Measurements from ENCODE around the gene HCN2.
A peak's percentile ranks its signal among the peaks of the same experiment; 100 is the strongest.
"Not testable (repeated sequence)": the region's sequence is repeated elsewhere in the genome, so short reads cannot be mapped to it uniquely, and the experiment has no call there.

The HCN2 gene

GRCh38 chr19:622666-623065 is 33.0 kb downstream of the HCN2 start:
- 97% methylated on average over 35 of the region's 37 CpGs for WGBS (ENCODE audit: insufficient coverage)
- Histone ChIP-seq H3K9me3 (ENCODE audit: control extremely low read depth in 1 of 5, control insufficient read depth in 4 of 5, insufficient read depth in 2 of 5, low read depth in 1 of 5, low read length in 4 of 5) (no peaks in the 10 kb centered on the region), H3K36me3 (ENCODE audit: control insufficient read depth in 4 of 4, insufficient read depth in 4 of 4, low read length in 3 of 4) (peaks cover 3 to 70% (median 39%) of the 10 kb centered on the region in 4 experiments), H3K4me3 (ENCODE audit: control insufficient read depth in 1 of 7, extremely low read depth in 1 of 7, insufficient read depth in 4 of 7, low read depth in 2 of 7, low read length in 6 of 7) (no peak overlapping the region), H3K27me3 (replicated peaks in 2 of 5; ENCODE audit: control insufficient read depth in 4 of 5, insufficient read depth in 5 of 5, low read length in 4 of 5) (no peaks in the 10 kb centered on the region), H3K27ac (ENCODE audit: insufficient read depth in 1 of 2, low read depth in 1 of 2, low read length in 2 of 2, poor library complexity in 1 of 2, severe bottlenecking in 2 of 2) (no peak overlapping the region), H3K4me1 (ENCODE audit: control extremely low read depth in 1 of 4, control insufficient read depth in 4 of 4, insufficient read depth in 4 of 4, low read length in 3 of 4) (no peaks in the 10 kb centered on the region)
- no peak for DNase-seq
- ChIA-PET CTCF (interaction anchor here (1.1 kb wide), 1 partner anchor 9 kb away, joined by 3 read pairs; no protein-coding TSS in a partner anchor), POLR2A (no interaction called here)

GRCh38 chr19:623175-623916 is 33.7 kb downstream of the HCN2 start:
- Histone ChIP-seq H3K36me3 (ENCODE audit: control insufficient read depth in 4 of 4, insufficient read depth in 4 of 4, low read length in 3 of 4) (peaks cover 6 to 70% (median 39%) of the 10 kb centered on the region in 4 experiments), H3K27ac (ENCODE audit: insufficient read depth in 1 of 2, low read depth in 1 of 2, low read length in 2 of 2, poor library complexity in 1 of 2, severe bottlenecking in 2 of 2) (no peak overlapping the region), H3K4me3 (ENCODE audit: control insufficient read depth in 1 of 7, extremely low read depth in 1 of 7, insufficient read depth in 4 of 7, low read depth in 2 of 7, low read length in 6 of 7) (no peak overlapping the region), H3K4me1 (ENCODE audit: control extremely low read depth in 1 of 4, control insufficient read depth in 4 of 4, insufficient read depth in 4 of 4, low read length in 3 of 4) (no peaks in the 10 kb centered on the region), H3K27me3 (replicated peaks in 2 of 5; ENCODE audit: control insufficient read depth in 4 of 5, insufficient read depth in 5 of 5, low read length in 4 of 5) (no peaks in the 10 kb centered on the region), H3K9me3 (ENCODE audit: control extremely low read depth in 1 of 5, control insufficient read depth in 4 of 5, insufficient read depth in 2 of 5, low read depth in 1 of 5, low read length in 4 of 5) (no peaks in the 10 kb centered on the region)
- 96% methylated on average over 44 of the region's 44 CpGs for WGBS (ENCODE audit: insufficient coverage)
- POLR2A ChIA-PET: no interaction called here
- no peak for DNase-seq
- CTCF ChIA-PET: no interaction called here

- CTCF ChIA-PET: interaction anchor here (1.2 kb wide), 1 partner anchor 17 kb away, joined by 3 read pairs; no protein-coding TSS in a partner anchor
These were observed 34.3 kb downstream of the HCN2 start for GRCh38 chr19:623974-624373.

GRCh38 chr19:624433-625109 is 34.9 kb downstream of the HCN2 start:
- 97% methylated on average over 18 of the region's 24 CpGs for WGBS (ENCODE audit: insufficient coverage)
- no peak for DNase-seq
- H3K4me1 ChIP-seq (ENCODE audit: control extremely low read depth in 1 of 4, control insufficient read depth in 4 of 4, insufficient read depth in 4 of 4, low read length in 3 of 4): no peaks in the 10 kb centered on the region
- no peaks in the 10 kb centered on the region for H3K9me3 ChIP-seq (ENCODE audit: control extremely low read depth in 1 of 5, control insufficient read depth in 4 of 5, insufficient read depth in 2 of 5, low read depth in 1 of 5, low read length in 4 of 5)
- peaks cover 6 to 70% (median 33%) of the 10 kb centered on the region in 4 experiments for H3K36me3 ChIP-seq (ENCODE audit: control insufficient read depth in 4 of 4, insufficient read depth in 4 of 4, low read length in 3 of 4)
- H3K27ac ChIP-seq (ENCODE audit: insufficient read depth in 1 of 2, low read depth in 1 of 2, low read length in 2 of 2, poor library complexity in 1 of 2, severe bottlenecking in 2 of 2): no peak overlapping the region
- H3K4me3 ChIP-seq (ENCODE audit: control insufficient read depth in 1 of 7, extremely low read depth in 1 of 7, insufficient read depth in 4 of 7, low read depth in 2 of 7, low read length in 6 of 7): no peak overlapping the region
- CTCF ChIA-PET: interaction anchor here (1.1 to 1.2 kb wide), 2 partner anchors 17 to 29 kb away, joined by 3 read pairs; no protein-coding TSS in a partner anchor
- H3K27me3 ChIP-seq (replicated peaks in 2 of 5; ENCODE audit: control insufficient read depth in 4 of 5, insufficient read depth in 5 of 5, low read length in 4 of 5): no peaks in the 10 kb centered on the region
- POLR2A ChIA-PET: no interaction called here

More at GRCh38 chr19:623974-624373, 34.3 kb downstream of the HCN2 start:
- Histone ChIP-seq H3K36me3 (ENCODE audit: control insufficient read depth in 4 of 4, insufficient read depth in 4 of 4, low read length in 3 of 4) (peaks cover 6 to 70% (median 36%) of the 10 kb centered on the region in 4 experiments), H3K27ac (ENCODE audit: insufficient read depth in 1 of 2, low read depth in 1 of 2, low read length in 2 of 2, poor library complexity in 1 of 2, severe bottlenecking in 2 of 2) (no peak overlapping the region), H3K9me3 (ENCODE audit: control extremely low read depth in 1 of 5, control insufficient read depth in 4 of 5, insufficient read depth in 2 of 5, low read depth in 1 of 5, low read length in 4 of 5) (no peaks in the 10 kb centered on the region), H3K4me1 (ENCODE audit: control extremely low read depth in 1 of 4, control insufficient read depth in 4 of 4, insufficient read depth in 4 of 4, low read length in 3 of 4) (no peaks in the 10 kb centered on the region), H3K27me3 (replicated peaks in 2 of 5; ENCODE audit: control insufficient read depth in 4 of 5, insufficient read depth in 5 of 5, low read length in 4 of 5) (no peaks in the 10 kb centered on the region), H3K4me3 (ENCODE audit: control insufficient read depth in 1 of 7, extremely low read depth in 1 of 7, insufficient read depth in 4 of 7, low read depth in 2 of 7, low read length in 6 of 7) (no peak overlapping the region)
- POLR2A ChIA-PET: no interaction called here
- DNase-seq: no peak
- WGBS (ENCODE audit: insufficient coverage): 98% methylated on average over 23 of the region's 24 CpGs

GRCh38 chr19:625257-625656 is 35.6 kb downstream of the HCN2 start:
- Histone ChIP-seq H3K36me3 (ENCODE audit: control insufficient read depth in 4 of 4, insufficient read depth in 4 of 4, low read length in 3 of 4) (peaks cover 3 to 66% (median 32%) of the 10 kb centered on the region in 4 experiments), H3K4me1 (ENCODE audit: control extremely low read depth in 1 of 4, control insufficient read depth in 4 of 4, insufficient read depth in 4 of 4, low read length in 3 of 4) (no peaks in the 10 kb centered on the region), H3K4me3 (ENCODE audit: control insufficient read depth in 1 of 7, extremely low read depth in 1 of 7, insufficient read depth in 4 of 7, low read depth in 2 of 7, low read length in 6 of 7) (no peak overlapping the region), H3K9me3 (ENCODE audit: control extremely low read depth in 1 of 5, control insufficient read depth in 4 of 5, insufficient read depth in 2 of 5, low read depth in 1 of 5, low read length in 4 of 5) (no peaks in the 10 kb centered on the region), H3K27me3 (replicated peaks in 2 of 5; ENCODE audit: control insufficient read depth in 4 of 5, insufficient read depth in 5 of 5, low read length in 4 of 5) (no peaks in the 10 kb centered on the region), H3K27ac (ENCODE audit: insufficient read depth in 1 of 2, low read depth in 1 of 2, low read length in 2 of 2, poor library complexity in 1 of 2, severe bottlenecking in 2 of 2) (no peak overlapping the region)
- CTCF ChIA-PET: interaction anchor here (1.0 to 1.2 kb wide), 3 partner anchors 9 to 41 kb away, joined by 3 read pairs; no protein-coding TSS in a partner anchor
- POLR2A ChIA-PET: no interaction called here
- DNase-seq: no peak
- 92% methylated on average over 4 of the region's 5 CpGs for WGBS (ENCODE audit: insufficient coverage)

- H3K27ac ChIP-seq (ENCODE audit: insufficient read depth in 1 of 2, low read depth in 1 of 2, low read length in 2 of 2, poor library complexity in 1 of 2, severe bottlenecking in 2 of 2); H3K9me3 ChIP-seq (ENCODE audit: control extremely low read depth in 1 of 5, control insufficient read depth in 4 of 5, insufficient read depth in 2 of 5, low read depth in 1 of 5, low read length in 4 of 5); H3K27me3 ChIP-seq (replicated peaks in 2 of 5; ENCODE audit: control insufficient read depth in 4 of 5, insufficient read depth in 5 of 5, low read length in 4 of 5); POLR2A ChIA-PET; H3K4me3 ChIP-seq (ENCODE audit: control insufficient read depth in 1 of 7, extremely low read depth in 1 of 7, insufficient read depth in 4 of 7, low read depth in 2 of 7, low read length in 6 of 7); DNase-seq; H3K4me1 ChIP-seq (ENCODE audit: control extremely low read depth in 1 of 4, control insufficient read depth in 4 of 4, insufficient read depth in 4 of 4, low read length in 3 of 4): not testable (repeated sequence)
- CTCF ChIA-PET: interaction anchor here (1.2 to 2.1 kb wide), 4 partner anchors 9 to 41 kb away, joined by 3 to 7 read pairs (median 4); no protein-coding TSS in a partner anchor
- H3K36me3 ChIP-seq (ENCODE audit: control insufficient read depth in 4 of 4, insufficient read depth in 4 of 4, low read length in 3 of 4): peaks cover 3 to 57% (median 33%) of the 10 kb centered on the region in 4 experiments
- 100% methylated on average over 1 of the region's 7 CpGs for WGBS (ENCODE audit: insufficient coverage)
These were observed 36.9 kb downstream of the HCN2 start for GRCh38 chr19:626566-626965.

- Histone ChIP-seq H3K27me3 (replicated peaks in 2 of 5; ENCODE audit: control insufficient read depth in 4 of 5, insufficient read depth in 5 of 5, low read length in 4 of 5) (no peaks in the 10 kb centered on the region), H3K9me3 (ENCODE audit: control extremely low read depth in 1 of 5, control insufficient read depth in 4 of 5, insufficient read depth in 2 of 5, low read depth in 1 of 5, low read length in 4 of 5) (no peaks in the 10 kb centered on the region), H3K27ac (ENCODE audit: insufficient read depth in 1 of 2, low read depth in 1 of 2, low read length in 2 of 2, poor library complexity in 1 of 2, severe bottlenecking in 2 of 2) (no peak overlapping the region), H3K36me3 (ENCODE audit: control insufficient read depth in 4 of 4, insufficient read depth in 4 of 4, low read length in 3 of 4) (peaks cover 3 to 43% (median 24%) of the 10 kb centered on the region in 4 experiments), H3K4me3 (ENCODE audit: control insufficient read depth in 1 of 7, extremely low read depth in 1 of 7, insufficient read depth in 4 of 7, low read depth in 2 of 7, low read length in 6 of 7) (no peak overlapping the region), H3K4me1 (ENCODE audit: control extremely low read depth in 1 of 4, control insufficient read depth in 4 of 4, insufficient read depth in 4 of 4, low read length in 3 of 4) (peaks cover 0 to 13% (median 13%) of the 10 kb centered on the region in 4 experiments)
- 95% methylated on average over 16 of the region's 19 CpGs for WGBS (ENCODE audit: insufficient coverage)
- DNase-seq: peak in 2 of 3 donors; percentile 31 to 36
- ChIA-PET POLR2A (no interaction called here), CTCF (interaction anchor here (1.0 to 2.1 kb wide), 4 partner anchors 19 to 42 kb away, joined by 3 to 6 read pairs (median 4); no protein-coding TSS in a partner anchor)
These were observed 38.5 kb downstream of the HCN2 start for GRCh38 chr19:628168-628567.

All from common myeloid progenitor, CD34-positive (primary cell).